Smooth muscle cell of the coronary artery (primary cell): ENCODE measurements around the gene SGCD. TPM values are rescaled to one million over a fixed set of nuclear protein-coding genes. Genes with fewer than 3 reads are reported as not detected.

ENCODE experiments used
- total RNA-seq: library from RNA; depleted of rRNA; stranded (reverse); fragments of >200 nt; gene quantifications from 2 replicates; pipeline ENCODE4 v1.2.3, GENCODE V29; 2014; ENCODE audit warnings: low replicate concordance

SGCD gene
- total RNA-seq: 7.0 and 24.2 TPM in 2 replicates

DNA sequence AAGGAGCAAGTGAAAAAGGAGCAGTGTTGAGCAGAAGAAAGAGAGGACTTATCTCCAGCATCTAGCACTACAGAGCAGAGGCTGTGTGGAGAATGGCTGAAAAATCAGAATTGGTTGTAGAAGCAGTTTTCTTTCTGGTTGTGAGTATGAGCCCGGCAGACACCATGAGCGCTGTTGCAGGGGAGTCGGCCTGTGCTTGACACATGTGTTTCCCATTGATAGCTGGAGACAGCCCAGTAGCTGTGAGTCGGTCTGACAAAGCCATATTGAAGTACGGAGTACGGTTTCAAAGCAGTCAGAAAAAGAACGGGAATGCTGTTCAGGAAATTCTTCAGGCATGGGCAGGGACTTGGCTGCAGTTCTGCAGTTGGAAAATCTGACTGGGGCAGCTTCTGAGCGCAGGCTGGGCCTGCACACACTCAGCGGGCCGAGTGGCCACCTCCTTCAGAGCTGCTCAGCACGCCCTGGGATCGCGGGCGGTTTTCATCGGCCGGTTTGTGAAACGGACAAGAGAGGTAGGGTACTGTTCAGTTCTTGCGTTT is at the start of gene SGCD:
Gene SGCD, plus strand, starts transcription at position 447 of the 542 bp plus-strand sequence.

